Stimulated activated CD4-positive, alpha-beta T cell treated with anti-CD3 and anti-CD28 coated beads, Interleukin-12 subunit alpha, Interleukin-12 subunit beta, amount 100 ng/mL, for 4 hours (primary cell): ENCODE data around the gene MYADM.

ENCODE experiments used
- DNase-seq: peaks from one replicate; pipeline ENCODE4 v3.0.0-alpha.2; 2020

The MYADM gene

GRCh38 chr19:53892301-53892980, 24.8 kb downstream of the MYADM start:
- DNase-seq = no peak

- DNase-seq = no peak
Measured at GRCh38 chr19:53892981-53893325, 25.3 kb downstream of the MYADM start.

GRCh38 chr19:53894707-53895106, 27.0 kb downstream of the MYADM start:
- DNase-seq = no peak

DNA sequence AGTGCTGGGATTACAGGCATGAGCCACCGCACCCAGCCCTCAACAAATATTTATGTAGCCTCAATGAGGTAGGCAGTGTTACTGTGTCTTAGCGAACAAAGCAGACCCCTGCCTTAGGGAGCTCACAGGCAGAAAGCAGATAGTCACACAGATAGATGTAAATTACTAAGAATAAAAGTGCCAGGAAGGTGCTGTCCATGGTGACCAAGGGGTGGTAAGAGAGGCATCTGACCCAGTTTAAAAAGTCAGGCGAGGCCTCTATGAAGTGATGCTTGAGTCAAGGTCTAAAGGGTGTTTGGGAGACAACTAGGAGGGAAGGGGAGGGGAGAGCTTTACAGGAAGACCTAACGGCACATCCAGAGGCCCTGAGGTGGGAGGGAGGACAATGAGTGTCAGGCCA, 29.0 kb downstream of the MYADM start:
- DNase-seq = no peak

DNA sequence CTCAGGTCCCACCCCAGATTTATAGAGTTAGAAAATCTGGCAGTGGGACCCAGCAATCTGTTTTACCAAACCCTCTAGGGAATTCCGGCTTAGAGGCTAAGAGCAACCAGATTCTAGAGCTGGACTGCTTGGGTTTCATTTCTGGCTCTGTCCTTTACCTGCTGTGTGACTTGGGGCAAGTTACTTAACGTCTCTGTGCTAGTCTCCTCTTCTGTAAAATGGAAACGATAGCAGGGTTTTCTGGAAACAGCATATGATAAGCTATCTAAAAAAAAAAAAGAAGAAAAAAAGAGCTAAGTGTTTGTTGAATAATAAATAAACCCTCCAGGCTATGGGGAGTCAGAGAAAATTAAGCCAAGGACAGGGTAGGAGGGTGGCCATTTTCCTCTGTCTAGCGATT, 29.8 kb downstream of the MYADM start:
- no peak for DNase-seq

DNA sequence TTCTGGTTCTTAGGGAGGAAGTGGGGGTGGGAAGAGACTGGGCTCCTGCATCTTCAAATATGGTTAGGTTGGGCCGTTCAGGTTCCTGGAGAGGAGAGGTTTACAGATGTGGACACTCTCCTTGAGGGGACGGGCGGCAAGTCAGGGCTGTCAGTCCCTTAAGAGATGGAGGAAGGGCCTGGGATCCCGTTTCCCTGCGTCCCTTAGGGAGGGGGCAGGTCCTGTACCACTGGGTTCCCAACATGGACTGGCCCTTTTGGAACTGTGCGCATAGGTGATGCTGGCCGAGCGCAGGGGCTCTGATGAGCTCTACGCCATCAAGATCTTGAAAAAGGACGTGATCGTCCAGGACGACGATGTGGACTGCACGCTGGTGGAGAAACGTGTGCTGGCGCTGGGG, 30.5 kb downstream of the MYADM start:
- DNase-seq = no peak

DNA sequence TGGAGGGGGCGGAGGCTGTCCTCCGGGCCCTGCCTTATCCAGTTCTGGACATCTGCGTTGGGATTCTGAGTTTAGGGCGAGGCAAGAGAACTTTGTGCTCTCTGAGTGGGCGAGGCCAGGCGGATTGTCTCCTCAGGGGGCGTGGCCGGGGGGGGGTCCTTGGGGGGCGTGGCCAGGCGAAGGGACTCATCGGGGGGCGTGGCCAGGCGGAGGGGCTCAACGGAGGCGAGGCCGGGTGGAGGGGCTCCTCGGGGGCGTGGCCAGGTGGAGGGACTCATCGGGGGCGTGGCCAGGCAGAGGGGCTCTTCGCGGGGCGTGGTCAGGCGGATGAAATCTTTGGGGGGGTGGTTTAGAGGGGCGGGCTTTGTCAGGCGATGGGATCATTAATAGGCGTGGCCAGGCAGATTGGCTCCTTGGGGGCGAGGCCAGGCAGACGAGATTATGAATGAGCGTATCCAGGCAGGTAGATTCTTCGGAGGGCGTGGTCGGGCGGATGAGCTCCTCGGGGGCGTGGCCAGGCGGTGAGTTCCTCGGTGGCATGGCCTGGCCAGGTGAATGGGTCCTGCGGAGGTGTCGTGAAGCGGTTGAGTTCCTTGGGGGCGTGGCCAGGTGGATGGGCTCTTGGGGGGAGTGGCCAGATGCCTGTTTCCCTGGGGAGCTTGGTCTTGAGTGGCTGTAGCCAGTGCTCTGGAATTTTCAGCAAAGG, 31.1 kb downstream of the MYADM start:
- no peak for DNase-seq

DNA sequence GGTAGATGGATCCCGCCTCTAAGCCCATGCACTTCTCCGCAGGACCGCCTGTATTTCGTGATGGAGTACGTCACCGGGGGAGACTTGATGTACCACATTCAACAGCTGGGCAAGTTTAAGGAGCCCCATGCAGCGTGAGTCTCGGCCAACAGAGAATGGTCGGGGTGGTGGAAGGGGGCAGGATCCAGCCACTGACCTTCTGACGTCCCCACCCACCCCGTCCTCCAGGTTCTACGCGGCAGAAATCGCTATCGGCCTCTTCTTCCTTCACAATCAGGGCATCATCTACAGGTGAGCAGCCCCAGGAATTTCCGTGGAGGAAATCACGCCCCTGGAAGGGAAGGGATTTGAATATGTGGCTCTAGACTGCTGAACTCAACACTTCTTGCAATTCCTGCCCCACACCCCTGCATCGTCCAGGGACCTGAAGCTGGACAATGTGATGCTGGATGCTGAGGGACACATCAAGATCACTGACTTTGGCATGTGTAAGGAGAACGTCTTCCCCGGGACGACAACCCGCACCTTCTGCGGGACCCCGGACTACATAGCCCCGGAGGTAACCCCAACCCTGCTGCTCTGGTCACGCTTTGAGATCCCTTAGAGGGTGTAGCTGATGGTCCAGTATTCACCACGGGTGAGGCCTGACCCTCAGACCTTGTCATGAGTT, 32.6 kb downstream of the MYADM start:
- no peak for DNase-seq

DNA sequence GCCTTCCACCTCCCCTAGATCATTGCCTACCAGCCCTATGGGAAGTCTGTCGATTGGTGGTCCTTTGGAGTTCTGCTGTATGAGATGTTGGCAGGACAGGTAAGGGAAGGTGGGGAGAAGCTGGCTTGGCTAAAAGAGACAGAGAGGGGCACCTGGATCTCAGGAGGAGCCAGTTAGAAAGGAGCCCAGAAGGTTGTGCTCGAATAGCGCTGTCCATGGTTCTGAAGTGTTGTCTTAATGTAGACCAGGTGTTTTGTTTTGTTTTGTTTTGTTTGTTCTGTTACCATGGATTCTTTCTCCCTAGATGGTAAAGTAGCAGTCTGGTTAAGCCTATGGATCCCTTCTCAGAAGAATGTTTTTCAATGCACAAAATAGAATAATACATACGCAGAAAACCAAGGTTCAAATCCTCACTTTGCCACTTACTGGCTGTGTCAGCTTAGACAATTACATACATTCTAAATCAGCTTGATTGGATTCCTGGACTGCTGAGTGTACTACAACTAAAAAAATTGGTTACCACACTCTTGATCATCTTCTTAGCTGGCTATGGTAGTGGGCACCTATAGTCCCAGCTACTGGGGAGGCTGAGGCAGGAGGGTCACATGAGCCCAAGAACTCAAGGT, 35.5 kb downstream of the MYADM start:
- DNase-seq = no peak

GRCh38 chr19:53904909-53905308, 37.2 kb downstream of the MYADM start:
- no peak for DNase-seq

GRCh38 chr19:53905787-53906186, 38.1 kb downstream of the MYADM start:
- no peak for DNase-seq

- peak; percentile 72 for DNase-seq
Measured at GRCh38 chr19:53906211-53907192, 38.8 kb downstream of the MYADM start.

GRCh38 chr19:53907193-53907581, 39.5 kb downstream of the MYADM start:
- no peak for DNase-seq

GRCh38 chr19:53907690-53908089, 40.0 kb downstream of the MYADM start:
- no peak for DNase-seq

- peak; percentile 47 for DNase-seq
Measured at GRCh38 chr19:53908106-53908934, 40.6 kb downstream of the MYADM start.

DNA sequence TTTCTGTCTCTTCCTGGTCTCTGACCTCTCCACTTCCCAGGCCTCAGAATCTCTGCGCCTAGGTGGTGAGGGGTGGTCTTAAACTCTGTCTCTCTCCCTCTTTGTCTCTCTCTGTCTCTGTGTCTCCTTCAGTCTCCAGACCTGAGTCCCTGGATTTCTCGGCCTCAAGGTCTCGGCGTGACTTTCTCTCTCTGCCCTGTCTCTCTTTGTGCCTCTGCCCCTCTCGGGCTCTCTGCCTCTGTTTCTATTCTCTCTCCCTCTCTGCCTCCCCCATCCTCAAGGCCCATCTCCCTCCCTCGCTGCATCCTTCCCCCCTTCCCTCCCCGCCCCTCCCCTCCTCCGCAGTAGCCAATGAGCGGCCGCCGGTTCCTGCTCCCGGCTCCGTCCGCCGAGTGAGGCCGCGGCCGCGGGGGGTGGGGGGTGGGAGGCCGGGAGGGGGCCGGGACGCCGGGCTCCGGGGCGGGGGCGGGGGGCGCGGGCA, 41.3 kb downstream of the MYADM start, which contains the start of gene CACNG7:
Gene CACNG7 (plus strand): TSS at position 344 of the 481 bp plus-strand sequence. CDS start 3,554 bp downstream, outside the sequence.
- no peak for DNase-seq

DNA sequence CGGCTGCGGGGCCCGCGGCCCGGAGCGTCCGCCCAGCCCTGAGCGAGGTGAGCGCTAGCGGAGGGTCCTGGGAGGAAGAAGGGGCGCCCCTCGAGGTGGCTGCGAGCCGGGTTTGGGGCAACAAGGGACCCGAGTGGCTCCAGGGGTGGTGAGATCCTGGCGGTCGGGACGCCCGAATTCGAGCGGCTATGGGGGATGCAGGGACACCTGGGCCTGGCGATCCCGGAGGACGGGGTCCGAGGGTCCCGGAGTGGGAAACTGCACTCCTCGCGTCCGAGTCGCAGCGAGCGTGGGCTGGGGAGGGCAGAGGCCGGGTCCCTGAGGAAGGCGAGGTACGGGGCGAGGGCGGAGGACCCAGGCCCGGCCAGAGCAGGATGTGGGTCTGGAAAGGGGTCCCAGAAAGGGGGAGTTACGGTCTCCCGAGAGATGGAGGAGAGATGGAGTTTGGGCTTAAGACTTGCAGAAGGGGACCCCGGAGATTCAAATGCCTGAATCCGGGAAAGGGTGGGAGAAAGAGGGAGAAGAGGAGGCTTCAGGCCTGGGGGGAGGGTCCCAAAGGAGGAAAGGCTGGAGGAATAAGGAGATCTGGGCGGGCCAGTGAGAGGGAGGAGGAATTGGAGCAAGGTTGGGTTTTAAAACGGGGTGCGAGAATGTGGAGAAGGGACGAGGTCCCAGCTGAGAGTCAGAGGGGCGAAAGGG, 41.9 kb downstream of the MYADM start:
- DNase-seq = no peak

- no peak for DNase-seq
Measured at GRCh38 chr19:53910170-53910518, 42.5 kb downstream of the MYADM start.

GRCh38 chr19:53912653-53913052, 45.0 kb downstream of the MYADM start:
- DNase-seq = no peak

DNA sequence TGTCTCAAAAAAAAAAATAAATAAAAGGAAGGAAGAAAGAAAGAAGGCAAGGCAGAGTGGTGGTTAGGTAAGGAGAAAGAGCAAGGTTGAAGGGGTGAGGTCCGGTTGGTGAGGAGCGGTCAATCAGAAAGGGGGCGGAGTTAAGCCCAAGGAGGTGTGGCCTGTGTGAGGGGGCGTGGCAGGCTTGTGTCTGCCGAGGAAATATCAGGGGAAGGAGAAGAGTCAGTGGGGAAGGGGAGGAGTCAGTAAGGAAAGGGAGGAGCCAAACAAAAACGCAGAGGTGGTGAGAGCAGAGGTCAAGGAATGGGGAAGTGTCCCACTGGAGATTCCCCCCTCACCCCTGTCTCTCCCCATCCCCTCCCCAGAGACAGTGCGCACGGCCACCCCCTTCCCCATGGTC, 47.3 kb downstream of the MYADM start:
- DNase-seq = no peak

DNA sequence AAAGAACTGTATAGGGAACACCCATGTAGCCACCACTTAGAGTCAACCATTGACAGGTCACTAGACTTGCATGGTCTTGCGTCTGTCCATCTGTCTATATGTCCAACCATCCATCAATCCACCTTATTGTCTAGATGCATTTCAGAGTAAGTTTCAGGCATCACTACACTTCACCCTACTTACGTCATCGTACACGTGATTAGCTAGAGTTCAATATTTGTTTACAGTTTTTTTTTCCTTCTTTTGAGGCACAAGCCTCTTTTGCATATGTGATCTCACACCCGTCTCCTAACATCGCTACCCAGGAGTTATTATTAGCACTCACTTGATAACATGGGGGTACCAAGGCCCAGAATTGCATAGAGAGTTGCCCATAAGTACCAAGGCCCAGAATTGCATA, 48.3 kb downstream of the MYADM start:
- DNase-seq = no peak
